Esophagus (tissue), 2 donors: Measurements from ENCODE around the gene BGN. TPM values are rescaled to one million over a fixed set of nuclear protein-coding genes. Genes with fewer than 3 reads are reported as not detected.

ENCODE experiments used
- H3K27ac ChIP-seq, 2 donors: one replicate each; pipeline ENCODE4 v1.5.1; 2013; ENCODE audit warnings: low read depth in 2 of 2, mild to moderate bottlenecking in 2 of 2, inconsistent platforms in 1 of 2, low read length in 1 of 2, moderate library complexity in 1 of 2
- H3K27me3 ChIP-seq, 2 donors: one replicate each; pipeline ENCODE4 v1.6.1; 2013; ENCODE audit warnings: low read length in 2 of 2, control low read depth in 1 of 2, mild to moderate bottlenecking in 1 of 2; ENCODE audit not compliant: insufficient read depth in 2 of 2, control insufficient read depth in 1 of 2
- H3K36me3 ChIP-seq, 2 donors: one replicate each; pipeline ENCODE4 v1.6.1; 2013; ENCODE audit warnings: low read length in 1 of 2; ENCODE audit not compliant: control insufficient read depth in 2 of 2, insufficient read depth in 2 of 2
- H3K4me1 ChIP-seq, 2 donors: one replicate each; pipeline ENCODE4 v1.6.1; 2013; ENCODE audit warnings: low read length in 1 of 2; ENCODE audit not compliant: control insufficient read depth in 2 of 2, insufficient read depth in 2 of 2
- H3K4me3 ChIP-seq, 2 donors: one replicate each; pipeline ENCODE4 v1.5.1; 2013; ENCODE audit warnings: low read length in 2 of 2, mild to moderate bottlenecking in 2 of 2, low read depth in 1 of 2, moderate library complexity in 1 of 2
- H3K9me3 ChIP-seq, 2 donors: one replicate each; pipeline ENCODE4 v1.6.1; 2013; ENCODE audit warnings: mild to moderate bottlenecking in 2 of 2, low read depth in 1 of 2, low read length in 1 of 2, moderate library complexity in 1 of 2; ENCODE audit not compliant: control insufficient read depth in 2 of 2, insufficient read depth in 1 of 2
- WGBS, 2 donors: extraction: QIAGEN DNeasy Blood & Tissue Kit; methylation state at CpG; one replicate each; pipeline ENCODE4 v1.1.7; 2013; 5-methylcytosine and 5-hydroxymethylcytosine counted together
- polyA plus RNA-seq, 2 donors: library from polyadenylated mRNA; stranded (reverse); fragments of 200-250 nt; gene quantifications; one replicate each; pipeline ENCODE4 v1.2.3, GENCODE V29; 2013
- donor health status: healthy with polysubstance abuse.
- donor health status: Bipolar disorder and iron deficiency.

BGN gene
- polyA plus RNA-seq, 2 donors = 11.6 to 13.4 TPM

DNA sequence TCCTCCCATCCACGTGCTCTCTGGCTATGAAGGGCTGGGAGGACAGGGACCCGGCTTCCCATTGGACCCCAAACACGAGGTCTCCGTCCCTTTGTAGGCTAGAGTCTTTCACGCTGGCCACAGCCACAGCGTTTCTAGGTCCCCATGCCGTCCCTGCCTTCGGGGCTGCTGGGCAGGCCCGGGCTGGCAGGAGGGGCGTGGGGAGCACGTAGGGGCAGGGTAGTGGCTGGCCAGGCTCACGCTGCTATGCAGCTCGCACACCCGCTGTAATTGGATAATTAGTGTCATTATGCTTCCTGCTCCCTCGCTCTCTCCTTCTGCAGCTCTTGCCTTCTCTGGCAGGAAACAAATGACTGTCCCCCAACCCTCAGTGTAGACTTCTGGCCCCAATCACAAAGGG lies 32.4 kb downstream of the BGN start:
- peaks cover 0 to 3% of the 10 kb centered on the region in 2 donors for H3K4me1 ChIP-seq
- WGBS, 2 donors = 48 to 60% methylated on average over 15 of the region's 15 CpGs
- H3K4me3 ChIP-seq = no peak overlapping the region
- H3K9me3 ChIP-seq = no peaks in the 10 kb centered on the region
- no peaks in the 10 kb centered on the region for H3K36me3 ChIP-seq
- peaks cover 0 to 4% of the 10 kb centered on the region in 2 donors for H3K27me3 ChIP-seq
- no peak overlapping the region for H3K27ac ChIP-seq

- peaks cover 0 to 3% of the 10 kb centered on the region in 2 donors for H3K4me1 ChIP-seq
- H3K4me3 ChIP-seq = no peak overlapping the region
- peaks cover 0 to 4% of the 10 kb centered on the region in 2 donors for H3K27me3 ChIP-seq
- H3K9me3 ChIP-seq = peaks cover 0 to 3% of the 10 kb centered on the region in 2 donors
- no peak overlapping the region for H3K27ac ChIP-seq
- WGBS, 2 donors = 73 to 76% methylated on average over 19 of the region's 20 CpGs
- no peaks in the 10 kb centered on the region for H3K36me3 ChIP-seq
These were observed 35.8 kb downstream of the BGN start for GRCh38 chrX:153530411-153531129.

DNA sequence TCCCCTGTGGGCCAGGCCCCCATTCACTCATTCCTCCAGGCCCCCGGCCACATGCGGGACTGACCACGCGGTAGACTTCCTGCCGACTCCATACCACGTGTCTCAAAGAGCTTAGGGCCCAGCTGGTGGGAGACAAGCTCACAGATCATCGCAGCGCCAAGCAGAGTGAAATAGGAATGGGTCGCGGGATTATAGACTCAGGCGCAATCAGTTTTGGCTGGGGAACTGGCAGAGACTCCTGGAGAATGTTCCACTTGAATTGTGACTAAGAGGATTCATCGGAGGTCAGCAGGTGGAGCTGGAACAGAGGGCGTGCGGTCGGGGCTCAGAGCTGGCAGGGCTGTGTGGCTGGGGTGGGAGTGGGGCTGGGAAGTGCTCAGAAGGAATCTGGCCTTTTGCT lies 38.3 kb downstream of the BGN start:
- H3K4me3 ChIP-seq = no peak overlapping the region
- 69 to 79% methylated on average over 15 of the region's 15 CpGs for WGBS, 2 donors

GRCh38 chrX:153537080-153537479 lies 42.3 kb downstream of the BGN start:
- Histone ChIP-seq H3K4me1 (no peaks in the 10 kb centered on the region), H3K9me3 (peaks cover 0 to 3% of the 10 kb centered on the region in 2 donors), H3K27ac (no peak overlapping the region), H3K4me3 (no peak overlapping the region), H3K36me3 (no peaks in the 10 kb centered on the region), H3K27me3 (no peaks in the 10 kb centered on the region)
- 66 to 73% methylated on average over 9 to 11 of the region's 11 CpGs for WGBS, 2 donors

More for the DNA sequence above, 38.3 kb downstream of the BGN start:
- Histone ChIP-seq H3K27ac (no peak overlapping the region), H3K27me3 (peaks cover 0 to 4% of the 10 kb centered on the region in 2 donors), H3K9me3 (peaks cover 0 to 3% of the 10 kb centered on the region in 2 donors), H3K4me1 (no peaks in the 10 kb centered on the region), H3K36me3 (no peaks in the 10 kb centered on the region)

GRCh38 chrX:153537526-153538295 lies 42.9 kb downstream of the BGN start:
- Histone ChIP-seq H3K9me3 (peaks cover 0 to 3% of the 10 kb centered on the region in 2 donors), H3K27ac (no peak overlapping the region), H3K27me3 (no peaks in the 10 kb centered on the region), H3K36me3 (no peaks in the 10 kb centered on the region), H3K4me3 (no peak overlapping the region), H3K4me1 (no peaks in the 10 kb centered on the region)
- WGBS, 2 donors = 37 to 64% methylated on average over 25 to 26 of the region's 26 CpGs

DNA sequence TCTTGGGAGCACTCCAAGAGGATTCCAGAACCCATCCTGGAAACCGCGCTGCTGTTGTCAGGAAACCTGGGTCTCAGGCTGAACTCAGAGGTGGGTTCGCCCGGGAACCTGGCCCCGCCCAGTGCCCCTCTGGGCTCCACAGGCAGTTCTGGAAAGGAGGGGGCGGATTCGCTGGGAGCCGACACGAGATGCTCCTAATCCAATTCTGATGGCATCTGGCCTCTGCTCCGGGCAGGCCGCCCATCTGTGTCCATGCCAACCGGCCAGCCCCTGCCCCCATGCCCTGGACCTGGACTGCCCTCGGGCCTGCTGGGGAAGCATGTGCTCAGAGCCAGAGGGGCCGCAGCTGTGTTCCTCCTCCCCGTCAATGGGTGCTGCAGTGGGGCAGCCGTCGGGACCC lies 43.6 kb downstream of the BGN start:
- no peak overlapping the region for H3K27ac ChIP-seq
- no peak overlapping the region for H3K4me3 ChIP-seq
- no peaks in the 10 kb centered on the region for H3K27me3 ChIP-seq
- H3K36me3 ChIP-seq = no peaks in the 10 kb centered on the region
- WGBS, 2 donors = 60 to 65% methylated on average over 17 of the region's 17 CpGs
- H3K9me3 ChIP-seq = peaks cover 0 to 3% of the 10 kb centered on the region in 2 donors
- no peaks in the 10 kb centered on the region for H3K4me1 ChIP-seq

DNA sequence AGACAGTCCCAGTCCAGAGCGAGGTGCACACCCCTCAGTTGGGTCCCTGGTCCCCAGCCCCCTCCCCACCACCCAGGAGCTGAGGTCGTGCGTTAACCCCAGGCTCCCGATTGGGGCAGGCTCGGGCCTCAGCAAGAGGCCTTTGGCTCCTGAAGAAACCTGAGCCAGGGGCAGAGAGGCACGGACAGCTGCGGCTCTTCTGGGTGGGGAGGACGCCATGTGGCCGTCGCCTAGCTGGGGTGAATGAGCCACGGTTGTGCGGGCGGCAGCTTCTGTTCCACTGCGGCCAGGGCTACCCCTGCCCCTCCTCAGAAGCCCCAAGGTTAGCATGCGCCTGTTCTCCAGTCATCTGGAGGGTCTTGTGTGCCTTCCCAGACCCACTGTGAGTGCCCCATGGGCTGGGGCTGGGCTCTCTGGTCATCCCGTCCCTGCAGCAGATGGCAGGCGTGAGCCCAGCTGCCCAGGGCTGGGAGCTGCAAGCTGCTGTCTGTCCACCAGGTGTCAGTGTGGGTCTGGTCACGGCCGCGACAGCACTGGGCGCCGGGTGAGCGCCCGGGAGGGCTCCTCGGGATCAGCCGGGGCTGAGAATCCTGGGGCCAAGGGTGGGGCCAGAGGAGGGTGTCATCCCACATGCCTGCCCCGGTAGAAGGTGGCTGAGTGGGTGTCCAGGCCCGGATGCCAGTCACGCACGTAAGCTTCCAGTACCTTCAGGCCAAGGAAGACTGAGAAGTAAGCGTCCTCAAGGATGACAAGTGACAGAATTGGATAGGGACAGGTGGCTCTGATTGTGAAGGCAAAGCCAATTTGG lies 44.6 kb downstream of the BGN start:
- Histone ChIP-seq H3K4me3 (no peak overlapping the region), H3K9me3 (no peaks in the 10 kb centered on the region), H3K4me1 (no peaks in the 10 kb centered on the region), H3K27me3 (no peaks in the 10 kb centered on the region), H3K36me3 (no peaks in the 10 kb centered on the region), H3K27ac (no peak overlapping the region)
- 36 to 45% methylated on average over 31 of the region's 31 CpGs for WGBS, 2 donors

- no peak overlapping the region for H3K4me3 ChIP-seq
- no peak overlapping the region for H3K27ac ChIP-seq
- H3K4me1 ChIP-seq = no peaks in the 10 kb centered on the region
- H3K9me3 ChIP-seq = no peaks in the 10 kb centered on the region
- WGBS, 2 donors = 61 to 74% methylated on average over 8 to 9 of the region's 9 CpGs
- no peaks in the 10 kb centered on the region for H3K36me3 ChIP-seq
- H3K27me3 ChIP-seq = no peaks in the 10 kb centered on the region
These were observed 45.2 kb downstream of the BGN start for GRCh38 chrX:153539979-153540358.

GRCh38 chrX:153544727-153545126 lies 49.9 kb downstream of the BGN start:
- H3K27me3 ChIP-seq = no peaks in the 10 kb centered on the region
- H3K27ac ChIP-seq = no peak overlapping the region

More at GRCh38 chrX:153544727-153545126, 49.9 kb downstream of the BGN start:
- Histone ChIP-seq H3K9me3 (no peaks in the 10 kb centered on the region), H3K36me3 (no peaks in the 10 kb centered on the region), H3K4me1 (no peaks in the 10 kb centered on the region), H3K4me3 (no peak overlapping the region)
- WGBS, 2 donors = 71 to 81% methylated on average over 7 to 8 of the region's 8 CpGs
